GM12801 (cell line): Measurements from ENCODE around the gene HAAO.

Experiments used
- CTCF ChIP-seq: IDR thresholded peaks from one replicate; pipeline ENCODE4 v1.5.1; 2011; ENCODE audit warnings: control low read depth; ENCODE audit not compliant: insufficient read length; ENCODE audit errors: extremely low read depth

Gene HAAO

GRCh38 chr2:42744545-42745082, 47.8 kb downstream of the HAAO start:
- TF ChIP-seq CTCF: no peak

- no peak for TF ChIP-seq CTCF
Measured at GRCh38 chr2:42743659-42743990, 48.8 kb downstream of the HAAO start.

- TF ChIP-seq CTCF: no peak
Measured at GRCh38 chr2:42742740-42743658, 49.4 kb downstream of the HAAO start.

GRCh38 chr2:42741140-42741539, 51.2 kb downstream of the HAAO start:
- TF ChIP-seq CTCF: no peak

GRCh38 chr2:42736598-42737322, 55.6 kb downstream of the HAAO start:
- TF ChIP-seq CTCF: no peak

GRCh38 chr2:42733852-42734251, 58.5 kb downstream of the HAAO start:
- no peak for TF ChIP-seq CTCF

GRCh38 chr2:42726680-42727079, 65.7 kb downstream of the HAAO start:
- no peak for TF ChIP-seq CTCF
